BLaER1 (cell line): ENCODE results near the gene EIF2S2.

Experiments
- H3K27ac ChIP-seq: shearing (Covaris generic); formaldehyde crosslinking; 2 replicates; pipeline ENCODE4 v1.8.1; 2022
- H3K27me3 ChIP-seq: shearing (Covaris generic); formaldehyde crosslinking; 2 replicates; pipeline ENCODE4 v1.8.1; 2022
- H3K36me3 ChIP-seq: shearing (Covaris generic); formaldehyde crosslinking; 2 replicates; pipeline ENCODE4 v1.8.1; 2022
- H3K4me1 ChIP-seq: shearing (Covaris generic); formaldehyde crosslinking; 2 replicates; pipeline ENCODE4 v1.8.1; 2022
- H3K4me2 ChIP-seq: shearing (Covaris generic); formaldehyde crosslinking; 2 replicates; pipeline ENCODE4 v1.8.1; 2022
- H3K4me3 ChIP-seq: shearing (Covaris generic); formaldehyde crosslinking; 2 replicates; pipeline ENCODE4 v1.8.1; 2022
- H3K9ac ChIP-seq: shearing (Covaris generic); formaldehyde crosslinking; 2 replicates; pipeline ENCODE4 v1.8.1; 2022
- H3K9me3 ChIP-seq: shearing (Covaris generic); formaldehyde crosslinking; 2 replicates; pipeline ENCODE4 v1.8.1; 2022
- H4K20me1 ChIP-seq: shearing (Covaris generic); formaldehyde crosslinking; 2 replicates; pipeline ENCODE4 v1.8.1; 2022
- Cebpa-rat ChIP-seq: shearing (Covaris generic); IDR thresholded peaks from 2 replicates; pipeline ENCODE4 v1.8.1; 2022

EIF2S2 gene

GRCh38 chr20:34112600-34113101, 608 bp upstream of the EIF2S2 start:
- Histone ChIP-seq H3K4me2 (peak overlapping the region; percentile 95), H3K36me3 (peaks cover 27% of the 10 kb centered on the region), H3K4me3 (peak overlapping the region; percentile 93), H3K27ac (peak overlapping the region; percentile 99), H3K9ac (peak overlapping the region; percentile 98), H4K20me1 (peaks cover 40% of the 10 kb centered on the region), H3K9me3 (no peaks in the 10 kb centered on the region), H3K27me3 (no peaks in the 10 kb centered on the region), H3K4me1 (peaks cover 43% of the 10 kb centered on the region)
- TF ChIP-seq Cebpa-rat: no peak

DNA sequence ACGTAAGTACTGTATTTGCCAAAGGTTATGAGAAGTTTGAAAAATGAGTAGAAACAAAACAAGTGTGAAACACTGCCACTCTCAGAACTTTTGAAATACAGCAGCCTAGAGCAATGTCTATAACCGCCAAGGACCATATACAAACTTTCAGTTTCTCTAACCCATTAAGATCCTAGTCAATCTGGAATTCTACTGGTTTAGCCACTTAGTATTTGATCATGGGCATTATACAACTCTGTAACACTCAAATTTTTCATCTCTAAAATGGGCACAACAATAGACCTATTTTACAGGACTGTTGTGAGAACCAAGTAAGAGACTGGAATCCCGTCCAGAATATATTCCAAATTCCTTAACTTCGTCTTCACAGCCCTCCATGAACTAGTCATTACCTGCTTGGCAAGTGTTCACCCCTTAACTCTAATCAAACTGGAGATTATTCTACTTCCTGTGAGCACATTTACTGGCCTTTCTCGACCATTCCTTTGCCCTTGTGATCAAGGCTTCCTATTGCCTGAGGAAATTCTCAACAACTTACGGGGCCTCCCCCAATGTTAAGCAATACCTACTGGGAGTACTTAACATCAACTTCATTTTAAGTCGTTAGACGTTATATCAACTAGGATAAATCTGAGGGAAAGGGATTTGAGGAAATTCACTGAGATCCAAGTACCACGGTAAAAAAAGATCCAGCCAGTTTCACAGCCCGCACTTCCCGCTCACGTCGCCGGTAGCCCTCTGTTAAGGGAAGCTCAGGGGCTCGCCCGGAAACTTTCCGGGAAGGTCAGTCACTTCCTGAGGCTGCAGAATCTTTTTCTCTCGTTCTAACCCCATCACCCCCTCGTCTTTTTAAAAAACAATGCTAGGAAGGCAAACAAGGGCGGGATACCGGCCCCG, 1.1 kb downstream of the EIF2S2 start:
- Histone ChIP-seq H3K4me1 (peaks cover 43% of the 10 kb centered on the region), H3K9ac (peak overlapping the region; percentile 98), H3K4me3 (peak overlapping the region; percentile 93), H3K27me3 (no peaks in the 10 kb centered on the region), H3K36me3 (peaks cover 43% of the 10 kb centered on the region), H3K27ac (peak overlapping the region; percentile 99), H3K9me3 (no peaks in the 10 kb centered on the region), H4K20me1 (peaks cover 57% of the 10 kb centered on the region), H3K4me2 (peak overlapping the region; percentile 84)
- no peak for TF ChIP-seq Cebpa-rat

DNA sequence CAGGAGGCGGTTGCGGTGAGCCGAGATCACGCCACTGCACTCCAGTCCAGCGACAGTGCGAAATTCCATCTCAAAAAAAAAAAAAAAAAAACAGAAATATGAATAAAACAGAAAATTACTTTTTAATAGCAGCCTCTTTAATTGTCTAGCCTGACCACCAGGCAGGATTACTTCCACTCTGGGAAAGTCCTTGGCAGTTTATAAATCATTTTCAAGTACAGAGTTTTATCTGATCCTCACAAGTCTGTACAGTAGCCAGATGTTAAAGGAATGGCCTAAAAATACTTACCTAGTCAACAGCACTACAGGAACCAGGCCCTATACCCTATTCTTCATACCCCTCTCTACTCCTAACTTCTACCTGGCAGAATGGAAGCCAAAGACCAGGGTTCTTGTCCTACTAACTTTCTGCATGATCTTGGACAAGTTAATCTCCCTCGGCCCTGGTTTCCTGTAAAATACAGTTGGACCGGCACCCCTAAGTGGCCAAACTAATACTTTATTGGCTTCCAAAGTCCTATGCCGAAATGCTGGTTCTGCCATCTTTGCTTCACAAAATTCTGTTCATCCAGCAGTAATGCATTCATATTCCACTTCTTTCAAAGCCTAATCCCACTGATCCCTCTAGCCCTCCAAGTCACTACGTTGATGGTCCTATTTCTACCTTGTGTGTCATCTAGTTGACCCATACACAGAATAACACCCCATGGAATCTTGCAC, 1.9 kb downstream of the EIF2S2 start:
- H3K9ac ChIP-seq: peak overlapping the region; percentile 98
- TF ChIP-seq Cebpa-rat: no peak
- H3K27ac ChIP-seq: peak overlapping the region; percentile 99; the same call in 1 of the 2 replicates
- peaks cover 65% of the 10 kb centered on the region for H4K20me1 ChIP-seq
- no peaks in the 10 kb centered on the region for H3K27me3 ChIP-seq
- H3K9me3 ChIP-seq: no peaks in the 10 kb centered on the region
- H3K4me2 ChIP-seq: peak overlapping the region; percentile 84
- H3K4me3 ChIP-seq: peak overlapping the region; percentile 93
- peaks cover 43% of the 10 kb centered on the region for H3K4me1 ChIP-seq
- peaks cover 51% of the 10 kb centered on the region for H3K36me3 ChIP-seq

- peaks cover 59% of the 10 kb centered on the region for H3K36me3 ChIP-seq
- H3K9ac ChIP-seq: peak overlapping the region; percentile 98; the same call in 1 of the 2 replicates
- H3K9me3 ChIP-seq: no peaks in the 10 kb centered on the region
- H3K27ac ChIP-seq: no peak overlapping the region
- peak overlapping the region; percentile 84 for H3K4me2 ChIP-seq
- peaks cover 72% of the 10 kb centered on the region for H4K20me1 ChIP-seq
- TF ChIP-seq Cebpa-rat: no peak
- H3K4me1 ChIP-seq: peaks cover 43% of the 10 kb centered on the region
- H3K4me3 ChIP-seq: 0 out of 2 replicates have a peak overlapping the region, but pooled peaks have one; percentile 93
- no peaks in the 10 kb centered on the region for H3K27me3 ChIP-seq
Observed at GRCh38 chr20:34109442-34109841, 2.6 kb downstream of the EIF2S2 start.

DNA sequence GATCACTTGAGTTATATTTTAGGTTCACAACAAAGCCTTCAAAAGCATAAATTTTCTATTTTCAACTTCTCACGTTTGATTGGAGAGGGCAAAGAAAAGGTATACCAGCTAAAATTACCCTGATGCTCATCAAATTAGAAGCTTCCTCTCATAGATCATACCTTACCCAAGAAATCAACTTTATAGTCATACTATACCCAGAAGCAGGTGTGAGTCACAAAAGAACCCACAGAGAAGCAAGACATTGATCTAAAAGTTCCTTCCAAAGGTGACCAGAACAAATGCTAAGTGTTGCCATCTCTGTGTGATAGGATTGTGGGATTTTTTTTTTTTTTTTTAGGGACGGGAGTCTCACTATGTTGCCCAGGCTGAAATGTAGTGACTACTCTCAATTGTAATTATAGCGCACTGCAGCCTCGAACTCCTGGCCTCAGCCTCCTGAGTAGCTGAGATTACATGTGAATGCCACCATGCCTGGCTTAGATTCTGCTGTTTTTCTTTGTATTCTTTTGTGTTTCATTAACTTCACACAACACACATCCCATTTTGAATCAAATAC, 3.3 kb downstream of the EIF2S2 start:
- H3K9ac ChIP-seq: no peak overlapping the region
- H3K9me3 ChIP-seq: no peaks in the 10 kb centered on the region
- no peaks in the 10 kb centered on the region for H3K27me3 ChIP-seq
- peaks cover 39% of the 10 kb centered on the region for H3K4me1 ChIP-seq
- no peak for TF ChIP-seq Cebpa-rat
- H3K27ac ChIP-seq: no peak overlapping the region
- H3K36me3 ChIP-seq: peaks cover 66% of the 10 kb centered on the region
- peaks cover 80% of the 10 kb centered on the region for H4K20me1 ChIP-seq
- H3K4me3 ChIP-seq: no peak overlapping the region
- H3K4me2 ChIP-seq: peak overlapping the region; percentile 84

GRCh38 chr20:34105978-34106675, 5.9 kb downstream of the EIF2S2 start:
- Histone ChIP-seq H3K4me3 (no peak overlapping the region), H3K4me1 (peaks cover 31% of the 10 kb centered on the region), H3K9me3 (no peaks in the 10 kb centered on the region), H4K20me1 (peaks cover 100% of the 10 kb centered on the region), H3K4me2 (no peak overlapping the region), H3K27ac (no peak overlapping the region), H3K36me3 (peaks cover 92% of the 10 kb centered on the region), H3K9ac (no peak overlapping the region), H3K27me3 (no peaks in the 10 kb centered on the region)
- no peak for TF ChIP-seq Cebpa-rat

DNA sequence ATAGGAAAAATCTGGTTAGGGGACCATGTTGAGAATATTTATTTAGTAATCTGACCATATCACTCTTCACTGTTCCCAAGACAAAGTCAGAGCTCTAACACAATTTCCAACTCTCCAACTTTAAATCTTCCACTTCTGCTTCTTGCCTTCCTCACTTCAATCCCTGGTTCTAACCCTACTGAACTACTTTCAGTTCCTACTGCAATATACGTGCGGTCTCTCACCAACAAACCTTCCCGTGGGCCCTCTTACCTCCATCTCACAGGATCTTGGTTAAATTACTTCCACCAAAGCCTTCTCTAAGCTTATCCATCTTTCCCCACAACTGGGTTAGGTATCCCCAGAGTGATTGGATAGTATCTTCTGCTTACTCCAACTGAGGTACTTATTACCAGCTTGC, 8.0 kb downstream of the EIF2S2 start:
- Histone ChIP-seq H3K9me3 (no peaks in the 10 kb centered on the region), H3K36me3 (peaks cover 100% of the 10 kb centered on the region), H4K20me1 (peaks cover 100% of the 10 kb centered on the region), H3K27me3 (no peaks in the 10 kb centered on the region), H3K4me2 (no peak overlapping the region), H3K9ac (no peak overlapping the region), H3K4me1 (peaks cover 14% of the 10 kb centered on the region), H3K27ac (no peak overlapping the region), H3K4me3 (no peak overlapping the region)
- TF ChIP-seq Cebpa-rat: no peak

- H3K9me3 ChIP-seq: no peaks in the 10 kb centered on the region
Observed at GRCh38 chr20:34102342-34102741, 9.7 kb downstream of the EIF2S2 start.

DNA sequence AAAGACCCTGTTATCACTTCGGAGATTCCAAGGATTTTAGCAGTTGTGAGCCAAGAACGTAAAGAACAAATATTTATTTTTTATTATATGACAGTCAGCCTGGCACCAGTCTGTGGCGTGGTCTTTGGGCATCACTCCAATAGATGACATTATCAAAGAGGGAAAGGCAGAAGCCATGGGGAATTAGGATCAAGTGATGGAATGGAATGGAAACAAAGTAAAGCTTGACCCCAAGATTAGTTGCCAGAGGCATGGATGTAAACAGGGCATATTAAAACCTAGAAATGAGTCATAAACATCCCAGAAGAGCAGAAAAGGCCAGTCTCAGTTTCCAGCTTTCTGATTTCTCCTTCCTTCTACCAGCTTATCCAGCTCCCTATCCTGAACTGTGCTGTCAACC, 11.5 kb downstream of the EIF2S2 start:
- H3K36me3 ChIP-seq: peaks cover 100% of the 10 kb centered on the region
- no peak overlapping the region for H3K9ac ChIP-seq
- no peaks in the 10 kb centered on the region for H3K27me3 ChIP-seq
- H3K4me2 ChIP-seq: no peak overlapping the region
- H3K9me3 ChIP-seq: no peaks in the 10 kb centered on the region
- no peak overlapping the region for H3K27ac ChIP-seq
- no peak overlapping the region for H3K4me3 ChIP-seq
- TF ChIP-seq Cebpa-rat: no peak
- no peaks in the 10 kb centered on the region for H3K4me1 ChIP-seq
- H4K20me1 ChIP-seq: peaks cover 100% of the 10 kb centered on the region

More at GRCh38 chr20:34102342-34102741, 9.7 kb downstream of the EIF2S2 start:
- Histone ChIP-seq H3K27me3 (no peaks in the 10 kb centered on the region), H3K36me3 (peaks cover 100% of the 10 kb centered on the region), H3K4me2 (no peak overlapping the region), H3K9ac (no peak overlapping the region), H4K20me1 (peaks cover 100% of the 10 kb centered on the region), H3K27ac (no peak overlapping the region), H3K4me3 (no peak overlapping the region), H3K4me1 (no peaks in the 10 kb centered on the region; the same call in 1 of the 2 replicates)
- no peak for TF ChIP-seq Cebpa-rat
